GM18507 (cell line): ENCODE measurements around the gene HBD.

Experiments used
- DNase-seq: peaks from one replicate; pipeline ENCODE4 v3.0.0; 2011; ENCODE audit warnings: low read depth; ENCODE audit not compliant: insufficient read length; ENCODE audit errors: extremely low spot score
- FAIRE-seq: peaks from 2 replicates; lab custom pipeline; 2011; peaks lifted over from hg19 to GRCh38; lab: Jason Lieb, UNC

The HBD gene

DNA sequence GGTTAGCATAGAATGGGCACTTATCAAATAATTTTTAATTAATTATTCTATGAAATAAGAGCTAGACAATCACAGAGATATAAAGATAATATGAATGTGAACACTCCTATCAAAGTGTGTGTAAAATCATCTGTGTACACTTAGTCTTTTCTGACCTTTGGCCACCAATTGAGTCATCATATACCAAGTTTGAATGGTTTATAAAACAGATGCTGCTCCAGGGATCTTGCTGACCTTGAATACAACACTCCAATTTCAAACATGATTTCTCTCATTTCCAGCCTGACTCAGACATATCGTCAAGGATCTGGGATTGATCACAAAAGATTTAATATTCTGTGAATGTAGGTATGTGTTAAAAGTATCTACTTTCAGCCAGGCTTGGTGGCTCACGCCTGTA is 30.9 kb downstream of the HBD start:
- no peak for DNase-seq
- FAIRE-seq: no peak

DNA sequence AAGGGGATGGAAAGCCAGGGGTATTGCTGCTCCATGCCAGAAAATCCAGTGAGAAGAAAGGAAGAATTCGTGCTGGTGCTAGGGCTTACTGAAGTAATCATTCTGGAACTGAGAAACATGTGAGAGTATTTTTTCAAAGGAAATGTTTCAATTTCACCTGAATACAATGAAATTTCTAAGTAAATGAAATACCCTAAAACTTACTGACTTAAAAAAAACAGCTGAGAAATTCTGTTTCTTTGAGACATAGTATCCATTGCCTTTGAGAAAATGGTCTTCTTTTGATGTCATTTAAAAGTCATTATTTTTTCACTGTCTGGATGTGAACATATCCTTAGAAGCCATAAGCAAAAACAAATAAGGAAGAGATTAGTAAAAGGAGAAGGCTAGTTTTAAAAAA is 33.7 kb downstream of the HBD start, which contains the start of gene OR51V1:
Gene OR51V1 (minus strand): TSS at position 101 of the 400 bp plus-strand sequence. CDS start 0 bp downstream, at position 101.
- DNase-seq (no peak), FAIRE-seq (no peak)

DNA sequence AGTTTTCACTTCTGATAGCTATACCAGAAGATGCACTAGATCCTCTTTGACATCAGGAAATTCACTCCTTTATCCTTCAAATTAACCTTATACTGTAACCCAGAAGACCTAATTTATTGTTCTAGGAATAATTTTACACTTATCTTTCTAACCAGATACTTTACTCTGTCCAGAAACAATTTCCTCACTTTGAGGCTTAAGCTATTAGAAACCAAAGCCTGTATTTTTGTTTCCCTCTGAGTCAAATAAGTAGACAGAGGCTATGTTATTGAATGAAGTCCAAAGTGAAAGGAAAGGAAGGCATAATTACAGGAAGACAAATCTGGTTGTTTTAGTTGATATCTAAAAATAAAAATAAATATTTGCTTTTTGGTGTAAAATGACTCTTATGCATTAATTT is 36.0 kb downstream of the HBD start:
- FAIRE-seq (no peak), DNase-seq (no peak)

DNA sequence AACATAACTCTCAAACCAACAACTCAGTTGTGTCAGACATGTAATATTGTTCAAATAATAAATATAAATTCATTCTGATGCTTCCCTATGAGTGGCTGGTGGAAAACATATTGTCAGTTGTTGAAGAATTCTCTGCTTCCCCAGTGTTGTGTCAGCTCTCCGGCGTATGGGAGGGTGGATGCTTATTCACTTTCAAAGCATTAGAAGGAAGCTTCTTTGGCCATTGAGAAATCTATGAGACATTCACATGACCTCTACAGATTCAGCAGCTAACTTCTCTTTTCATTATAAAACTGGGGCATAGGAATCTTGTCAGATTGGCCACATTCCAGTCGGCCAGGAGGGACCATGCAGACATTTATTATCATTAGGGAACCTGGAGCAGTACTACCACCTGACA is 36.7 kb downstream of the HBD start:
- DNase-seq (no peak), FAIRE-seq (no peak)

DNA sequence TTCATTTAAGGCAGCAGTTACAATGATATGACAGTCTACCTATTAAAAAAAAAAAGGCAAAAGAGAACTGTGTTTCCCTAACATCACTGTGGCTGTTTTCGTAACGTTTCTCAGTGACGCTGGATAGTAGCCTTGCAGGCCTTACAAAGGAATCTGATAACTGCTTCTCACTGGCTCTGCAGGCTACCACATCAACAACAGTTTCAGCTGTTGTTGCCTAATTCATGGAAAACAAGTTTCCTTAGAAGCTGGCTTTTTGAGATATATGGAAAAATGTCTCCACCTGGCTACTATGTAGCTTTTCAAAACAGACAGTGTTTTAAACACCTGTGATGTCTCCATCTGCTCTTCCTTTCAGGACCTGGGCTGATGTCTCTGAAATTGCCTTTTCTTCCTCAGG is 37.6 kb downstream of the HBD start:
- no peak for FAIRE-seq
- no peak for DNase-seq

DNA sequence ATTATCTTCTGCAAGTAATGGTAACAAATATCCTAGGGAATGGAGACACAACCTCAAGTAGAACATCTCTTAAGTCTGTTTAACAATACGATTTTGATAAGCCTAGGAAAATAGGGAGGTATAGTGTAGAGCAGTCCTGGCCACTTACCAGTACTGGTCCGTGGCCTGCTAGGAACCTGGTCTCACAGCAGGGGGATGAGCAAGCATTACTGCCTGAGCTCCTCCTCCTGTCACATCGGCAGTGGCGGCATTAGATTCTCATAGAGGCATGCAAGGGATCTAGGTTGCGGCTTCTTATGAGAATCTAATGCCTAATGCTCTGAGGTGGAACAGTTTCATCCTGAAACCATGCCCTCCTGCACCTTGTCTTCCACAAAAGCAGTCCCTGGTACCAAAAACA is 38.2 kb downstream of the HBD start:
- FAIRE-seq (no peak), DNase-seq (no peak)

DNA sequence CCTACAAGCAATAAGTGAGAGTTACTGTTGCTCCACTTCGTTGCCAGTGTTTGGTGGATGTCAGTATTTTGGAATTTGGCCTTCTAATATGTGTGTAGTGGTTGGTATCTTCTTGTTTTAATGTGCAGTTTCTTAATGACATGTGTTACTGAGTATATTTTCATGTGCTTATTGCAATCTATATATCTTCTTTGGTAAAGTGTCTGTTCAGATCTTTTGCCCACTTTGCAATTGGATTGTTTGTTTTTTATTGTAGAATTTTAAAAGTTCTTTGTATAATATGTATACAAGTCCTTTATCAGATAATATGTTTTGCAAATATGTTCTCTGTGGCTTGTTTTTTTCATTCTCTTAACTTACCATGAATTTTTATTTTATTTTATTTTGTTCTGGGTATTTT is 41.5 kb downstream of the HBD start:
- DNase-seq (no peak), FAIRE-seq (no peak)

DNA sequence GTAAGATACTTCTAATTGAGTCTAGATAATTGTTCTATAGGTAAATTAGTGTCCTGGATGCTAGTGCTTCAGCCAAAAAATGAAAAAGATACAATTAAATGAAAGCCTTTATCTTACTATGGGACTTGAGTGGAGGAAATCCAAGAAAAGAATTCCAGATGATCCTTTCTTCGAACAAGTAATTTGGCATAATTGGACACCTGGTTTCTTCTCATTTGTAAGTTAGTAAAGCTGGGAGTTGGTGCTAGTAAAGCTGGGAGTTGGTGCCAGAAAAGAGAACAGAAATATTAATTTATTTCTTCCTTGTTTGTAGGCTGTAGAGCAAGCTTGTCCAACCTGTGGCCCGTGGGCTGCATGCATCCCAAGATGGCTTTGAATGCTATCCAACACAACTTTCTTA is 46.1 kb downstream of the HBD start:
- DNase-seq (no peak), FAIRE-seq (no peak)
